B cell (primary cell): ENCODE results near the gene RAD51AP2.

Experiments
- CTCF ChIP-seq: fragments of 200-600 bp; IDR thresholded peaks from one replicate; pipeline ENCODE4 v1.8.0; 2022; ENCODE audit warnings: antibody characterized with exemption, mild to moderate bottlenecking
- EZH2 ChIP-seq: IDR thresholded peaks from 2 replicates; pipeline ENCODE4 v1.6.1; 2012; ENCODE audit warnings: borderline replicate concordance, low read depth, mild to moderate bottlenecking, moderate library complexity, low read length; ENCODE audit not compliant: insufficient read depth, poor library complexity, severe bottlenecking

DNA sequence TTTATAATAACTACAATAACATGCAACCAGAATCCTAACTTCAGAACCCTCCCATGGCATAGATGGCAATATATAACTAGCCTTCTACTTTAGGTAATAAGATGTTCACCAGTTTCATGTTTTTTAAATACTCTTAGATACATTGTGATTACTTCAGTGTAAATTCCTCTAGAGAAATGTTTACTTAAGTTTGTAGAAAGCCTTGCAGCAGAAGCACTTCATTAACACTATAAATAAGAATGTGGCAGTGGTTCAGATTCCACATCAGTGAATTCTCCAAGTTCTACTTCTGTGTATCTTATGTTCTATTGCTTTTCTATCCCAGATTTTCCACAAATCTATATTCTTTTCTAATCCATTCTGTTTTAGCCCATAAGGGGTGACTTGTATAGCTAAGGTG is 1.2 kb upstream of the RAD51AP2 start:
- TF ChIP-seq CTCF: no peak
- no peak for TF ChIP-seq EZH2
